PC-3 (cell line): ENCODE results near the gene SERPINB12.

Experiments used
- EZH2 ChIP-seq: fragments of 300-600 bp; sonication (generic); IDR thresholded peaks from one replicate; pipeline ENCODE4 v1.6.1; 2017; ENCODE audit warnings: antibody characterized with exemption, mild to moderate bottlenecking, low read length; ENCODE audit not compliant: unreplicated experiment
- TF ChIP-seq, protein P1 (sequence below): fragments of 300-600 bp; sonication (generic); conservative IDR thresholded peaks from 2 replicates; pipeline ENCODE4 v1.5.1; 2017; ENCODE audit warnings: antibody characterized with exemption, low read depth, mild to moderate bottlenecking, low read length

DNA sequence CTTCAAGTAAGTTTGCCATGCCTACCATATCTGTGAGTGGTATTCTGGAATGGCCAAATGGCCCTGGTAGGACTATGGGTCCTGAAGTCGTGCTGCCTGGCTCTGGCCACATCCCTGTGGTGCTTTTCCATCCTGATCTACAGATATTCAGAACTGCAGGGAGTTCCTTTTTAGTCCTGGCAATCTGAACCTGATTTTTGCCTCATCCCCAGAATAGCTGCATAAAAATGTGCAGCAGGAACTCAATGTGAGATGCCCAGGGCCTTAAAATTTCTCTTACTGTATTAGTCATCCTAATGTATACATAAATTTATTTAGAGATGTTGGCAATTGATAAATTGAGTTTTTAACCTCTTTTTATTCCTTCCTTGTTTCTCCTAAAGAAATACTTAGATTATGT is 50.3 kb downstream of the SERPINB12 start:
- TF ChIP-seq, protein P1, sequence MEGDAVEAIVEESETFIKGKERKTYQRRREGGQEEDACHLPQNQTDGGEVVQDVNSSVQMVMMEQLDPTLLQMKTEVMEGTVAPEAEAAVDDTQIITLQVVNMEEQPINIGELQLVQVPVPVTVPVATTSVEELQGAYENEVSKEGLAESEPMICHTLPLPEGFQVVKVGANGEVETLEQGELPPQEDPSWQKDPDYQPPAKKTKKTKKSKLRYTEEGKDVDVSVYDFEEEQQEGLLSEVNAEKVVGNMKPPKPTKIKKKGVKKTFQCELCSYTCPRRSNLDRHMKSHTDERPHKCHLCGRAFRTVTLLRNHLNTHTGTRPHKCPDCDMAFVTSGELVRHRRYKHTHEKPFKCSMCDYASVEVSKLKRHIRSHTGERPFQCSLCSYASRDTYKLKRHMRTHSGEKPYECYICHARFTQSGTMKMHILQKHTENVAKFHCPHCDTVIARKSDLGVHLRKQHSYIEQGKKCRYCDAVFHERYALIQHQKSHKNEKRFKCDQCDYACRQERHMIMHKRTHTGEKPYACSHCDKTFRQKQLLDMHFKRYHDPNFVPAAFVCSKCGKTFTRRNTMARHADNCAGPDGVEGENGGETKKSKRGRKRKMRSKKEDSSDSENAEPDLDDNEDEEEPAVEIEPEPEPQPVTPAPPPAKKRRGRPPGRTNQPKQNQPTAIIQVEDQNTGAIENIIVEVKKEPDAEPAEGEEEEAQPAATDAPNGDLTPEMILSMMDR = no peak
- no peak for TF ChIP-seq EZH2
